H9 (cell line): Measurements from ENCODE around the gene FAM228B. TPM values are rescaled to one million over a fixed set of nuclear protein-coding genes. Genes with fewer than 3 reads are reported as not detected.

Experiments used
- DNase-seq: peaks from one replicate; pipeline ENCODE4 v3.0.0-alpha.2; 2017
- H2AFZ ChIP-seq: one replicate; pipeline ENCODE4 v1.6.1; 2013; ENCODE audit warnings: mild to moderate bottlenecking, low read length, control low read depth, moderate library complexity
- H2AK5ac ChIP-seq: 2 replicates; pipeline ENCODE4 v1.6.1; 2013; ENCODE audit warnings: low read length, control low read depth, mixed read lengths; ENCODE audit not compliant: insufficient read length
- H2BK120ac ChIP-seq: one replicate; pipeline ENCODE4 v1.6.1; 2013; ENCODE audit warnings: low read depth, mild to moderate bottlenecking, low read length, control low read depth, inconsistent platforms; ENCODE audit not compliant: poor library complexity, severe bottlenecking
- H2BK12ac ChIP-seq: 2 replicates; pipeline ENCODE4 v1.6.1; 2013; ENCODE audit warnings: low read length, control low read depth, mixed read lengths, low read depth; ENCODE audit not compliant: insufficient read length
- H2BK15ac ChIP-seq: 2 replicates; pipeline ENCODE4 v1.6.1; 2013; ENCODE audit warnings: low read depth, low read length, control low read depth
- H2BK20ac ChIP-seq: one replicate; pipeline ENCODE4 v1.6.1; 2013; ENCODE audit warnings: low read depth, mild to moderate bottlenecking, low read length, control low read depth, inconsistent platforms; ENCODE audit not compliant: poor library complexity, severe bottlenecking
- H2BK5ac ChIP-seq: 2 replicates; pipeline ENCODE4 v1.6.1; 2013; ENCODE audit warnings: low read length, control low read depth, mixed read lengths; ENCODE audit not compliant: insufficient read length
- H3K14ac ChIP-seq: 2 replicates; pipeline ENCODE4 v1.6.1; 2013; ENCODE audit warnings: low read length, control low read depth; ENCODE audit not compliant: insufficient read depth
- H3K18ac ChIP-seq: 2 replicates; pipeline ENCODE4 v1.6.1; 2013; ENCODE audit warnings: low read depth, mild to moderate bottlenecking, mixed read lengths, low read length, control low read depth; ENCODE audit not compliant: insufficient read length
- H3K23ac ChIP-seq: 2 replicates; pipeline ENCODE4 v1.6.1; 2013; ENCODE audit warnings: low read length, control low read depth, mixed read lengths, low read depth; ENCODE audit not compliant: insufficient read length
- H3K23me2 ChIP-seq: 2 replicates; pipeline ENCODE4 v1.6.1; 2013; ENCODE audit warnings: low read depth, mild to moderate bottlenecking, mixed read lengths, low read length, control low read depth; ENCODE audit not compliant: insufficient read length, poor library complexity, severe bottlenecking
- H3K27ac ChIP-seq: 2 replicates; pipeline ENCODE4 v1.5.1; 2013; ENCODE audit warnings: low read length, control low read depth, mixed read lengths, low read depth; ENCODE audit not compliant: insufficient read length
- H3K27me3 ChIP-seq: 2 replicates; pipeline ENCODE4 v1.6.1; 2013; ENCODE audit warnings: low read length, control low read depth, inconsistent platforms; ENCODE audit not compliant: insufficient read depth
- H3K4ac ChIP-seq: 2 replicates; pipeline ENCODE4 v1.6.1; 2013; ENCODE audit warnings: low read depth, mild to moderate bottlenecking, control low read depth, inconsistent platforms, low read length, moderate library complexity
- H3K4me1 ChIP-seq: 2 replicates; pipeline ENCODE4 v1.6.1; 2013; ENCODE audit warnings: low read length, control low read depth, inconsistent platforms; ENCODE audit not compliant: insufficient read depth
- H3K4me2 ChIP-seq: 2 replicates; pipeline ENCODE4 v1.6.1; 2013; ENCODE audit warnings: low read length, control low read depth, mixed read lengths; ENCODE audit not compliant: insufficient read length, insufficient read depth
- H3K56ac ChIP-seq: 2 replicates; pipeline ENCODE4 v1.6.1; 2013; ENCODE audit warnings: low read depth, mild to moderate bottlenecking, mixed read lengths, low read length, control low read depth; ENCODE audit not compliant: insufficient read length
- H3K79me1 ChIP-seq: 2 replicates; pipeline ENCODE4 v1.6.1; 2013; ENCODE audit warnings: low read depth, mild to moderate bottlenecking, moderate library complexity, low read length, control low read depth, inconsistent platforms; ENCODE audit not compliant: insufficient read depth, poor library complexity, severe bottlenecking
- H3K79me2 ChIP-seq: 2 replicates; pipeline ENCODE4 v1.6.1; 2013; ENCODE audit warnings: low read length, control low read depth, inconsistent platforms; ENCODE audit not compliant: insufficient read depth
- H3K9ac ChIP-seq: 2 replicates; pipeline ENCODE4 v1.6.1; 2013; ENCODE audit warnings: low read length, control low read depth, mixed read lengths; ENCODE audit not compliant: insufficient read length; ENCODE audit errors: extremely low read depth
- H3K9me3 ChIP-seq: one replicate; pipeline ENCODE4 v1.6.1; 2013; ENCODE audit warnings: low read depth, low read length, inconsistent platforms; ENCODE audit not compliant: control insufficient read depth
- H3T11ph ChIP-seq: one replicate; pipeline ENCODE4 v1.6.1; 2013; ENCODE audit warnings: mild to moderate bottlenecking, low read length, control low read depth, inconsistent platforms
- H4K20me1 ChIP-seq: one replicate; pipeline ENCODE4 v1.6.1; 2013; ENCODE audit not compliant: control insufficient read depth, insufficient read length, insufficient read depth
- H4K5ac ChIP-seq: 2 replicates; pipeline ENCODE4 v1.6.1; 2013; ENCODE audit warnings: low read depth, mild to moderate bottlenecking, mixed read lengths, low read length, control low read depth; ENCODE audit not compliant: insufficient read length
- H4K8ac ChIP-seq: replicated peaks from 2 replicates; pipeline ENCODE4 v1.6.1; 2013; ENCODE audit warnings: low read length, control low read depth, mixed read lengths, low read depth; ENCODE audit not compliant: insufficient read length
- H4K91ac ChIP-seq: 2 replicates; pipeline ENCODE4 v1.6.1; 2013; ENCODE audit warnings: low read depth, mild to moderate bottlenecking, moderate library complexity, mixed read lengths, low read length, control low read depth; ENCODE audit not compliant: insufficient read length
- H3K27ac Mint-ChIP-seq, 3 experiments: 2 replicates in 2 of 3; 3 replicates in 1 of 3; pipeline ENCODE4 v1.8.0; 2020 to 2021; ENCODE audit warnings: mixed read lengths in 3 of 3, mild to moderate bottlenecking in 1 of 3, moderate library complexity in 1 of 3
- H3K27me3 Mint-ChIP-seq: 2 replicates; pipeline ENCODE4 v1.8.0; 2021; ENCODE audit warnings: low read depth, mild to moderate bottlenecking, moderate library complexity, mixed read lengths
- H3K36me3 Mint-ChIP-seq, 3 experiments: 2 replicates in 2 of 3; 3 replicates in 1 of 3; pipeline ENCODE4 v1.8.0; 2020 to 2021; ENCODE audit warnings: low read depth in 3 of 3, mixed read lengths in 3 of 3; ENCODE audit not compliant: insufficient read depth in 1 of 3
- H3K4me1 Mint-ChIP-seq, 2 experiments: 2 replicates each; pipeline ENCODE4 v1.8.0; 2020; ENCODE audit warnings: mixed read lengths in 2 of 2
- H3K4me3 Mint-ChIP-seq, 2 experiments: 2 replicates in 1 of 2; 3 replicates in 1 of 2; pipeline ENCODE4 v1.8.0; 2020 to 2021; ENCODE audit warnings: mild to moderate bottlenecking in 2 of 2, mixed read lengths in 2 of 2, moderate library complexity in 1 of 2
- H3K9me3 Mint-ChIP-seq, 2 experiments: 2 replicates in 1 of 2; 3 replicates in 1 of 2; pipeline ENCODE4 v1.8.0; 2020; ENCODE audit warnings: mild to moderate bottlenecking in 2 of 2, mixed read lengths in 2 of 2, moderate library complexity in 1 of 2
- whole genome bisulfite sequencing: extraction: QIAGEN DNeasy Blood & Tissue Kit; methylation state at CpG from one replicate; pipeline ENCODE4 v1.1.7; 2013; ENCODE audit warnings: missing lambda C conversion rate, low lambda C conversion rate, mixed read lengths; ENCODE audit not compliant: insufficient read length; ENCODE audit errors: extremely low coverage; 5-methylcytosine and 5-hydroxymethylcytosine counted together
- total RNA-seq: library from RNA; stranded (reverse); gene quantifications from 2 replicates; pipeline ENCODE4 v1.2.1, GENCODE V29; 2021
- TF ChIP-seq, protein P1 (sequence below): fragments of 200-600 bp; sonication (generic); conservative IDR thresholded peaks from 3 replicates; pipeline ENCODE4 v1.8.0; 2021; ENCODE audit warnings: antibody characterized with exemption, mild to moderate bottlenecking

Gene FAM228B
- total RNA-seq, 1 experiment from 2014 or later = 6.5 TPM

DNA sequence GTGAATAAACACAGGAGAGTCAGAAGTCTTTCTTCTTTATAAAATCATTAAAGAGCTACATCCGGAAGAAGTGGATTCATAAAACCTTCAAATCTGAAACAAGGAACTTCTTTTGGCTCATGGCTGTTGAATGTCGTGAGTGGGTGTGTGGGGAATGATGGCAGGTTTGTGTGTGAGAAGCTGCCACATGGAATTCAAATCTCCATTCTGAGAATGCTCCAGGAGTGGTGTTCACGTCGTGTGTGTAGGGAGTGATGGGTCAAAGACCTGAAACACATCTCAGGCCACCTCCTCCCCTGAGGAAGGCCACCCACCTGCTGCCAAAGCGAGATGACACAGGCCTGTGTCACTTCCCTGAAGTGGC, 80.5 kb downstream of the FAM228B start:
- Histone ChIP-seq H3K4me1 (no peaks in the 10 kb centered on the region), H3K23ac (no peak overlapping the region), H3K23me2 (no peaks in the 10 kb centered on the region), H2BK120ac (no peak overlapping the region), H3K9me3 (no peaks in the 10 kb centered on the region), H3K14ac (no peak overlapping the region), H3K9ac (no peak overlapping the region), H4K91ac (no peak overlapping the region), H3K79me1 (no peaks in the 10 kb centered on the region), H2AK5ac (no peak overlapping the region), H3K27ac (no peak overlapping the region), H2BK15ac (no peak overlapping the region), H4K20me1 (no peaks in the 10 kb centered on the region), H2BK20ac (no peak overlapping the region), H3K56ac (no peak overlapping the region), H2BK12ac (no peak overlapping the region), H3T11ph (no peak overlapping the region), H4K5ac (no peak overlapping the region), H2AFZ (no peak overlapping the region), H3K4me2 (no peak overlapping the region), H3K27me3 (no peaks in the 10 kb centered on the region), H3K79me2 (no peaks in the 10 kb centered on the region), H2BK5ac (no peak overlapping the region), H4K8ac (no peak overlapping the region), H3K18ac (no peak overlapping the region), H3K4ac (no peak overlapping the region)
- TF ChIP-seq, protein P1, sequence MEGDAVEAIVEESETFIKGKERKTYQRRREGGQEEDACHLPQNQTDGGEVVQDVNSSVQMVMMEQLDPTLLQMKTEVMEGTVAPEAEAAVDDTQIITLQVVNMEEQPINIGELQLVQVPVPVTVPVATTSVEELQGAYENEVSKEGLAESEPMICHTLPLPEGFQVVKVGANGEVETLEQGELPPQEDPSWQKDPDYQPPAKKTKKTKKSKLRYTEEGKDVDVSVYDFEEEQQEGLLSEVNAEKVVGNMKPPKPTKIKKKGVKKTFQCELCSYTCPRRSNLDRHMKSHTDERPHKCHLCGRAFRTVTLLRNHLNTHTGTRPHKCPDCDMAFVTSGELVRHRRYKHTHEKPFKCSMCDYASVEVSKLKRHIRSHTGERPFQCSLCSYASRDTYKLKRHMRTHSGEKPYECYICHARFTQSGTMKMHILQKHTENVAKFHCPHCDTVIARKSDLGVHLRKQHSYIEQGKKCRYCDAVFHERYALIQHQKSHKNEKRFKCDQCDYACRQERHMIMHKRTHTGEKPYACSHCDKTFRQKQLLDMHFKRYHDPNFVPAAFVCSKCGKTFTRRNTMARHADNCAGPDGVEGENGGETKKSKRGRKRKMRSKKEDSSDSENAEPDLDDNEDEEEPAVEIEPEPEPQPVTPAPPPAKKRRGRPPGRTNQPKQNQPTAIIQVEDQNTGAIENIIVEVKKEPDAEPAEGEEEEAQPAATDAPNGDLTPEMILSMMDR = no peak
- WGBS = no CpG with 5 or more reads among the region's 5 CpGs
- no peaks in the 10 kb centered on the region; the same call in 1 of the 2 replicates for H3K27me3 Mint-ChIP-seq
- no peak for DNase-seq
- H3K4me1 Mint-ChIP-seq = peaks cover 2 to 16% of the 10 kb centered on the region in 2 experiments; a peak in 2 of 4 replicates
- H3K9me3 Mint-ChIP-seq = no peaks in the 10 kb centered on the region; a peak in 1 of 5 replicates
- H3K36me3 Mint-ChIP-seq = peaks cover 0 to 7% (median 0%) of the 10 kb centered on the region in 3 experiments; a peak in 3 of 7 replicates
- H3K4me3 Mint-ChIP-seq = no peak overlapping the region
- H3K27ac Mint-ChIP-seq = peak overlapping the region; percentile 13 to 69 (median 60); a peak in 1 of 7 replicates
